A549 (cell line): ENCODE data around the gene PTPRN2. TPM values are rescaled to one million over a fixed set of nuclear protein-coding genes. Genes with fewer than 3 reads are reported as not detected.

Experiments
- ATAC-seq, 2 experiments: fragments of 200-7000 bp in 1 of 2; fragments of >200 bp in 1 of 2; cut with Nextera tagmentation in 1 of 2; cut with Tn5 transposase in 1 of 2; 3 replicates each; pipeline versions ENCODE4 v1.8.0 to v1.9.1; 2018 to 2020; ENCODE audit warnings: mild to moderate bottlenecking in 1 of 2, moderate library complexity in 1 of 2
- CTCF ChIA-PET: fragments of 300-600 bp; sonication (Branson Sonifier 250); formaldehyde crosslinking; extraction: SDS; loops from one replicate; lab custom pipeline; 2021; ENCODE audit warnings: antibody characterized with exemption, inconsistent platforms; lab: Yijun Ruan, JAX
- POLR2A ChIA-PET: fragments of 350-600 bp; formaldehyde crosslinking; extraction: SDS; loops from one replicate; lab custom pipeline; 2021; ENCODE audit warnings: antibody characterized with exemption, inconsistent platforms; lab: Yijun Ruan, JAX
- DNase-seq, 2 experiments: peaks; one replicate each; pipeline versions ENCODE4 v3.0.0 to v3.0.0-alpha.2; 2011 to 2016; ENCODE audit warnings: low read depth in 1 of 2, low spot score in 1 of 2
- FAIRE-seq: peaks from 2 replicates; lab custom pipeline; 2011; peaks lifted over from hg19 to GRCh38; lab: Jason Lieb, UNC
- H3K27ac ChIP-seq, 2 experiments: fragments of >200 bp; sonication (Bioruptor Twin); formaldehyde crosslinking; 3 replicates each; pipeline ENCODE4 v1.5.1; 2016 to 2017
- H3K4me1 ChIP-seq: fragments of >200 bp; sonication (Bioruptor Twin); formaldehyde crosslinking; 3 replicates; pipeline ENCODE4 v1.6.1; 2016
- H3K4me2 ChIP-seq: fragments of >200 bp; sonication (Bioruptor Twin); formaldehyde crosslinking; 3 replicates; pipeline ENCODE4 v1.6.1; 2016
- H3K4me3 ChIP-seq: fragments of >200 bp; sonication (Bioruptor Twin); formaldehyde crosslinking; 3 replicates; pipeline ENCODE4 v1.5.1; 2016
- H3K9me3 ChIP-seq: fragments of >200 bp; sonication (Bioruptor Twin); formaldehyde crosslinking; 3 replicates; pipeline ENCODE4 v1.6.1; 2016
- BCL3 ChIP-seq: fragments of >200 bp; sonication (Bioruptor Twin); formaldehyde crosslinking; IDR thresholded peaks from 3 replicates; pipeline ENCODE4 v1.6.1; 2016
- CBX2 ChIP-seq: fragments of 200-600 bp; sonication (generic); IDR thresholded peaks from 2 replicates; pipeline ENCODE4 v1.6.1; 2016; ENCODE audit warnings: low read depth, mild to moderate bottlenecking, borderline replicate concordance
- CHD2 ChIP-seq: fragments of 150-350 bp; IDR thresholded peaks from 2 replicates; pipeline ENCODE4 v1.6.1; 2014; ENCODE audit warnings: low read length; ENCODE audit not compliant: partially characterized antibody
- EP300 ChIP-seq, 2 experiments: fragments of >200 bp; sonication (Bioruptor Twin); formaldehyde crosslinking; IDR thresholded peaks; 2 replicates in 1 of 2; 3 replicates in 1 of 2; pipeline ENCODE4 v1.6.1; 2016 to 2017
- FOSB ChIP-seq: fragments of 250-450 bp; sonication (Bioruptor Pico); IDR thresholded peaks from 2 replicates; pipeline ENCODE4 v1.5.0; 2020; ENCODE audit warnings: mild to moderate bottlenecking, moderate library complexity
- HDAC2 ChIP-seq: fragments of 200-600 bp; sonication (generic); IDR thresholded peaks from 2 replicates; pipeline ENCODE4 v1.6.1; 2016
- HEYL ChIP-seq: fragments of 250-450 bp; sonication (Bioruptor Pico); IDR thresholded peaks from 2 replicates; pipeline ENCODE4 v1.8.0; 2021; ENCODE audit warnings: mild to moderate bottlenecking, moderate library complexity
- JUN ChIP-seq, 2 experiments: fragments of >200 bp; sonication (Bioruptor Twin); formaldehyde crosslinking; IDR thresholded peaks; 2 replicates in 1 of 2; 3 replicates in 1 of 2; pipeline ENCODE4 v1.6.1; 2016 to 2017
- KDM5A ChIP-seq: fragments of 200-600 bp; sonication (generic); IDR thresholded peaks from 2 replicates; pipeline ENCODE4 v1.6.1; 2016; ENCODE audit warnings: antibody characterized with exemption, mild to moderate bottlenecking
- MAFK ChIP-seq: fragments of 450-650 bp; IDR thresholded peaks from 2 replicates; pipeline ENCODE4 v1.6.1; 2014; ENCODE audit not compliant: partially characterized antibody
- MAZ ChIP-seq: fragments of 150-350 bp; IDR thresholded peaks from 2 replicates; pipeline ENCODE4 v1.6.1; 2014; ENCODE audit warnings: antibody characterized with exemption, low read depth, low read length, borderline replicate concordance
- MYC ChIP-seq: IDR thresholded peaks from 2 replicates; pipeline ENCODE4 v1.6.1; 2012; ENCODE audit warnings: mild to moderate bottlenecking, inconsistent platforms, low read length, improper control_type of control experiment, borderline replicate concordance
- NFE2L2 ChIP-seq: fragments of 150-350 bp; conservative IDR thresholded peaks from 2 replicates; pipeline ENCODE4 v1.6.1; 2014; ENCODE audit warnings: low read length
- RAD21 ChIP-seq, 2 experiments: fragments of >200 bp in 1 of 2; sonication (Bioruptor Twin) in 1 of 2; formaldehyde crosslinking in 1 of 2; IDR thresholded peaks in 1 of 2; conservative IDR thresholded peaks in 1 of 2; 2 replicates in 1 of 2; 3 replicates in 1 of 2; pipeline ENCODE4 v1.6.1; 2012 to 2018; ENCODE audit warnings: inconsistent platforms in 1 of 2
- RFX5 ChIP-seq: fragments of 450-650 bp; IDR thresholded peaks from 2 replicates; pipeline ENCODE4 v1.7.1; 2014; ENCODE audit warnings: antibody characterized with exemption, mild to moderate bottlenecking, moderate library complexity
- SMC3 ChIP-seq: fragments of >200 bp; sonication (Bioruptor Twin); formaldehyde crosslinking; IDR thresholded peaks from 3 replicates; pipeline ENCODE4 v1.6.1; 2018; ENCODE audit warnings: inconsistent platforms
- TFCP2L1 ChIP-seq: fragments of 250-450 bp; sonication (Bioruptor Pico); IDR thresholded peaks from 2 replicates; pipeline ENCODE4 v1.5.0; 2021; ENCODE audit warnings: mild to moderate bottlenecking
- USF2 ChIP-seq: fragments of 450-650 bp; IDR thresholded peaks from 2 replicates; pipeline ENCODE4 v1.6.1; 2014; ENCODE audit warnings: antibody characterized with exemption
- WGBS: methylation state at CpG from one replicate; pipeline ENCODE4 v1.1.6; 2017; ENCODE audit errors: missing lambda C conversion rate; 5-methylcytosine and 5-hydroxymethylcytosine counted together
- polyA plus RNA-seq, 4 experiments: library from polyadenylated mRNA; depleted of rRNA in 3 of 4; stranded (reverse); fragments of >200 nt; fragmentation: RNase III in 1 of 4; extraction: RNeasy Plus Mini Kit Qiagen cat#74134 plus additional on column Dnase treatment in 1 of 4; gene quantifications; 2 replicates in 3 of 4; 3 replicates in 1 of 4; pipeline ENCODE4 v1.2.3, GENCODE V29; 2011 to 2017
- TF ChIP-seq, protein P1 (sequence below): fragments of 250-450 bp; sonication (Bioruptor Pico); IDR thresholded peaks from 2 replicates; pipeline ENCODE4 v1.5.0; 2020; ENCODE audit warnings: low read depth, mild to moderate bottlenecking, moderate library complexity
- TF ChIP-seq, protein P2 (sequence below): fragments of >200 bp; sonication (Bioruptor Twin); formaldehyde crosslinking; IDR thresholded peaks from 2 replicates; pipeline ENCODE4 v1.6.1; 2016
- TF ChIP-seq, protein P3 (sequence below): fragments of 250-450 bp; sonication (Bioruptor Pico); IDR thresholded peaks from 2 replicates; pipeline ENCODE4 v1.5.0; 2021; ENCODE audit warnings: mild to moderate bottlenecking, moderate library complexity, borderline replicate concordance

The PTPRN2 gene
- polyA plus RNA-seq, 2 of the 4 experiments (the other 2 are of a cell fraction) = 0.41 to 1.2 TPM

DNA sequence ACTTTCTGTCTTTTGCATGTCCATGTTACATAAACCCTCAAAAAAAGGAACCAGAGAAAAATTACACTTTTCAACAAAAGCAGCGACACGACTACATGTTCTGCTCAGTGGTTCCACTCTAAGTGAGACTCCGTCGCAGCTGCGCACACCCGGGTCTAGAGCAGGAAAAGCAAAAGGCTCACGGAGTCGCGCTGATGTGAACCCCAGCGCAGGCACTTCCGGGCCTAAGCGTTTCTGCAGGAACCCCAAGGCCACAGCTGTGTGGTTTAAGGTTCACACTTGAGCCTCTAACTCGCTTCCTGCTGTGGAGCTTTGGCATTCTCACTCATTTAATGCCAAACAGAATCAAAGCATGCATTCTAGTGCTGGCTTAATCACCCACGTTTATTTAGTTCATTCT, 1010.6 kb downstream of the PTPRN2 start:
- no peak for ATAC-seq
- ChIA-PET POLR2A (no interaction called here), CTCF (no interaction called here)
- Histone ChIP-seq H3K4me1 (no peaks in the 10 kb centered on the region), H3K27ac (no peak overlapping the region), H3K9me3 (no peaks in the 10 kb centered on the region)
- DNase-seq = no peak
- WGBS = 72% methylated on average over 14 of the region's 14 CpGs
- TF ChIP-seq, protein P1, sequence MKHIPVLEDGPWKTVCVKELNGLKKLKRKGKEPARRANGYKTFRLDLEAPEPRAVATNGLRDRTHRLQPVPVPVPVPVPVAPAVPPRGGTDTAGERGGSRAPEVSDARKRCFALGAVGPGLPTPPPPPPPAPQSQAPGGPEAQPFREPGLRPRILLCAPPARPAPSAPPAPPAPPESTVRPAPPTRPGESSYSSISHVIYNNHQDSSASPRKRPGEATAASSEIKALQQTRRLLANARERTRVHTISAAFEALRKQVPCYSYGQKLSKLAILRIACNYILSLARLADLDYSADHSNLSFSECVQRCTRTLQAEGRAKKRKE (CRISPR knock-in tag) = no peak
- TF ChIP-seq, protein P2, sequence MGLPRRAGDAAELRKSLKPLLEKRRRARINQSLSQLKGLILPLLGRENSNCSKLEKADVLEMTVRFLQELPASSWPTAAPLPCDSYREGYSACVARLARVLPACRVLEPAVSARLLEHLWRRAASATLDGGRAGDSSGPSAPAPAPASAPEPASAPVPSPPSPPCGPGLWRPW = no peak
- TF ChIP-seq CBX2 (no peak), EP300 (IDR thresholded peaks at IDR 0.05) (no peak), MAZ (no peak), HEYL (CRISPR knock-in tag) (no peak), RAD21 (conservative IDR thresholded peaks at IDR 0.05 in 1 of 2, IDR thresholded peaks at IDR 0.05 in 1 of 2) (no peak)
- TF ChIP-seq, all 56 proteins: peak for 0
- no peak for FAIRE-seq
- Histone ChIP-seq H3K4me2 (no peak overlapping the region), H3K4me3 (no peak overlapping the region)

DNA sequence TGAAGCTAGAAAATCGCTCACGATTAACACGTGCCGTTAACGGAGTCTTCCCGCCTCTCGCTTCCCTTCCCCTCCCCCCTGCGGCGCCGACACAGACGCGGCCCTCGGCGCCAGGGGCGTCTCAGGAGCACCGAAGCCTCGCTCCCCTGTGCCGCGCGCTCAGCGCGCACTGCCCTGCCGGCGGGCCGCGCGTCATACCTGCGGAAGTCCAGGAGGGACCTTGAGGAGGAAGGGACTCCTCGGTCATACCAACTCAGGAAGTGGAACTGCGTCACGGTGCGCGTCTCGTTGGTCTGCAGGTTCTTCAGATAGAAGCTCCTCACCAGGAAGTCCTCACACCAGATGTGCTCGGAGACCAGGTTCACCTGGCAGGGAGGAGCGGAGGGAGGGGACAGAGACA, 1011.2 kb downstream of the PTPRN2 start:
- no peaks in the 10 kb centered on the region for H3K9me3 ChIP-seq
- no peak for TF ChIP-seq FOSB (CRISPR knock-in tag)
- TF ChIP-seq JUN (IDR thresholded peaks at IDR 0.05) = no peak
- TF ChIP-seq KDM5A = no peak
- TF ChIP-seq SMC3 = no peak
- TF ChIP-seq TFCP2L1 = no peak
- no peak for TF ChIP-seq MAZ
- TF ChIP-seq MYC = no peak
- no peak for TF ChIP-seq USF2
- no peak for TF ChIP-seq MAFK
- TF ChIP-seq, protein P1 (CRISPR knock-in tag) = no peak
- no peak for TF ChIP-seq NFE2L2
- TF ChIP-seq CBX2 = no peak
- TF ChIP-seq RFX5 = no peak
- TF ChIP-seq BCL3 = no peak
- TF ChIP-seq HDAC2 = no peak
- POLR2A ChIA-PET = no interaction called here
- WGBS = 83% methylated on average over 30 of the region's 36 CpGs
- no peak overlapping the region for H3K27ac ChIP-seq
- ATAC-seq (no peak), DNase-seq (no peak), FAIRE-seq (no peak)
- H3K4me1 ChIP-seq = no peaks in the 10 kb centered on the region
- H3K4me3 ChIP-seq = no peak overlapping the region
- H3K4me2 ChIP-seq = no peak overlapping the region
- CTCF ChIA-PET = no interaction called here

- TF ChIP-seq CBX2 (no peak), CHD2 (no peak)
- TF ChIP-seq, protein P3, sequence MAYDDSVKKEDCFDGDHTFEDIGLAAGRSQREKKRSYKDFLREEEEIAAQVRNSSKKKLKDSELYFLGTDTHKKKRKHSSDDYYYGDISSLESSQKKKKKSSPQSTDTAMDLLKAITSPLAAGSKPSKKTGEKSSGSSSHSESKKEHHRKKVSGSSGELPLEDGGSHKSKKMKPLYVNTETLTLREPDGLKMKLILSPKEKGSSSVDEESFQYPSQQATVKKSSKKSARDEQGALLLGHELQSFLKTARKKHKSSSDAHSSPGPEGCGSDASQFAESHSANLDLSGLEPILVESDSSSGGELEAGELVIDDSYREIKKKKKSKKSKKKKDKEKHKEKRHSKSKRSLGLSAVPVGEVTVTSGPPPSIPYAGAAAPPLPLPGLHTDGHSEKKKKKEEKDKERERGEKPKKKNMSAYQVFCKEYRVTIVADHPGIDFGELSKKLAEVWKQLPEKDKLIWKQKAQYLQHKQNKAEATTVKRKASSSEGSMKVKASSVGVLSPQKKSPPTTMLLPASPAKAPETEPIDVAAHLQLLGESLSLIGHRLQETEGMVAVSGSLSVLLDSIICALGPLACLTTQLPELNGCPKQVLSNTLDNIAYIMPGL (CRISPR knock-in tag) = no peak
- 48% methylated on average over 5 of the region's 5 CpGs for WGBS
- DNase-seq (no peak), ATAC-seq (no peak), FAIRE-seq (no peak)
- H3K4me3 ChIP-seq = no peak overlapping the region
- no peak overlapping the region for H3K27ac ChIP-seq
- H3K9me3 ChIP-seq = no peaks in the 10 kb centered on the region
- ChIA-PET CTCF (no interaction called here), POLR2A (no interaction called here)
- H3K4me1 ChIP-seq = no peaks in the 10 kb centered on the region
- H3K4me2 ChIP-seq = no peak overlapping the region
These were observed 1011.8 kb downstream of the PTPRN2 start for GRCh38 chr7:157575777-157576176.
